NCI-H187 treated with DMSO at 0.1 percent for 48 hours (cell line): ENCODE results near the gene TPH2.
A peak's percentile ranks its signal among the peaks of the same experiment; 100 is the strongest.

Source experiments
- DNase-seq: peaks from one replicate; lab custom pipeline; 2025; lab: John Stamatoyannopoulos, UW

The TPH2 gene

GRCh38 chr12:71958993-71959578, 20.4 kb downstream of the TPH2 start:
- DNase-seq, result no peak

DNA sequence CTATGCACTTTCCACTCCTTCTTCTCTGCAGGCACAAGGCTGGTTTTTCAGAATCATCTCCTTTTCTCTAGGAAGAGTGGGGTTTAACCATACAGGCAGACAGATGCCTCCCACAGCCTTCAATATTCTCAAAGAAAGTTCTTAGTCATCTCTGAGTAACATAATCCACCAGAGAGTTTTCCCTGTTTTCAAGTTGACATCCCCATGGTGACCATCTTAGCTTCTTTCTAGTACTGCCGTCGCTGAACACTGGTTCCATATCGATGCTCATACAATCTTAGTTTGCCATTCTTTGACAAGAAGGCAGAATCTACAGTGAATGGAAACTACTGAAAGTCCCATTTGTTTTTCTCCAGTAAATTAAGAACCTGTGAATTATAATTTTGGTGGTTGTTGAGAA, 28.6 kb downstream of the TPH2 start:
- no peak for DNase-seq

GRCh38 chr12:71969330-71969729, 30.7 kb downstream of the TPH2 start:
- DNase-seq, result no peak

- DNase-seq, result no peak
These were observed 31.4 kb downstream of the TPH2 start for GRCh38 chr12:71970031-71970430.

- no peak for DNase-seq
These were observed 33.9 kb downstream of the TPH2 start for GRCh38 chr12:71972441-71973074.

GRCh38 chr12:71973687-71974086, 35.0 kb downstream of the TPH2 start:
- DNase-seq, result no peak

DNA sequence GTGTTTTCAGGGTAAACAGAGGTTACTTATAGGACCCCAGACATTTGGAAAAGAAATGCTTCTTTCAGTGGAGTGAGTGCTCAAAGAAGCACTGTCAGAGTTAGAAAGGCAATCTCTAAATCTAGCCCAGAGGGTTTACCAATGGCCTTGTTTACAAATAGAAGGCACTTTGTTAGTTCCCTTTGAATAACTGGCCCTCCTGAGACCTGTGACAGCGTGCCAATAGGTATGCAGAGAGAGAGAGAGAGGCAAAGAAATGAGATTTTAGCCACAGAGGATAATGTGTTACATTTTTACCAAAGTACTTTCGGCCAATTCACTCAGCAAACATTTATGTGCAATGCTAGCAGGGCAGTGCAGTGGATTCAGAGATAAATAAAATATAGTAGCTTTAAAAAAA, 41.9 kb downstream of the TPH2 start:
- DNase-seq, result no peak

GRCh38 chr12:71981149-71981548, 42.5 kb downstream of the TPH2 start:
- DNase-seq, result no peak

DNA sequence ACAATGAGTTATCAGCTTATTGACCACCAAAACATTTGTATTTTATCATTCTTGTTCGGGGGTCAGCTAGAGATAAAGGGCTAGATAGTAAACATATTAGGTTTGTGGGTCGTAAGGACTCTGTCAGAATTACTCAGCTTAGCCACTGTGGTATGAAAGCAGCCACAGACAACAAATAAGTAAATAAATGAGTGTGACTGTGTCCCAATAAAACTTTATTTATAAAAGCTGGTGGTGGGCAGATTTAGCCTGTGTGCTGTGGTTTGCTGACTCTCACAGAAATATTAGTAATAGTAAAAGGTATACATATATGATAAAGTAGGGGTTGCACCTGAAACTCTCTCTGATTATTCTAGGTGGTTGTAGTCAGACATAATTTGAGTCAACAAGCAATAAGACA, 56.1 kb downstream of the TPH2 start:
- no peak for DNase-seq

GRCh38 chr12:71999795-72000194, 61.1 kb downstream of the TPH2 start:
- DNase-seq, result no peak

DNA sequence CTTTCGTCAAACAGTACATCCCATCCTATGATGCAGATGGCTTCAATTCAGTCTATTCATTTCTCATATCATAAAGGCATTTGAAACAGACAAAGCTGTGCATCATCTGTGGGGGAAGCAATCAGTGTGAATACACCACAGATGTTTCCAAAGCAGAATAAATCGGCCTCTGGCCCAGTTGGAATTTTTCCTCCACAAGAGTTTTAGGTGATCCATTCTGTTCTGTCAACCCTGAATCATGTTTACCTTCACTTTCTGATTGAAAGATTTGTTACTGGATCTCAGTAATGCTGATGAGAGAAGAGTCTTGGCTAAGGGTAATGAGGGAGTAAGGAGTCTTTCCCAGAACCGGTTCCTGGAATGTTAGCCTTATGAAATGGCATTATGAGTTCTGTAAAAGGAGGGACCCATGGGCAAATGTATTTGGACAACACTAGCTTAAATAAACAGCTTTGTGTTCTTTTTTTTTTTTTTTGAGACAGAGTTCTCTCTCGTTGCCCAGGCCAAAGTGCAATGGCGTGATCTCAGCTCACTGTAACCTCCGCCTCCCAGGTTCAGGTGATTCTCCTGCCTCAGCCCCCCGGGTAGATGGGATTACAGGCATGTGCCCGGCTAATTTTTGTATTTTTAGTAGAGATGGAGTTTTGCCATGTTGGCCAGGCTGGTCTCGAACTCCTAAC, 62.5 kb downstream of the TPH2 start:
- DNase-seq, result no peak

GRCh38 chr12:72006766-72007165, 68.1 kb downstream of the TPH2 start:
- DNase-seq, result no peak

- no peak for DNase-seq
These were observed 71.7 kb downstream of the TPH2 start for GRCh38 chr12:72010356-72010755.

- no peak for DNase-seq
These were observed 72.7 kb downstream of the TPH2 start for GRCh38 chr12:72011374-72011773.

- no peak for DNase-seq
These were observed 74.2 kb downstream of the TPH2 start for GRCh38 chr12:72012874-72013273.

DNA sequence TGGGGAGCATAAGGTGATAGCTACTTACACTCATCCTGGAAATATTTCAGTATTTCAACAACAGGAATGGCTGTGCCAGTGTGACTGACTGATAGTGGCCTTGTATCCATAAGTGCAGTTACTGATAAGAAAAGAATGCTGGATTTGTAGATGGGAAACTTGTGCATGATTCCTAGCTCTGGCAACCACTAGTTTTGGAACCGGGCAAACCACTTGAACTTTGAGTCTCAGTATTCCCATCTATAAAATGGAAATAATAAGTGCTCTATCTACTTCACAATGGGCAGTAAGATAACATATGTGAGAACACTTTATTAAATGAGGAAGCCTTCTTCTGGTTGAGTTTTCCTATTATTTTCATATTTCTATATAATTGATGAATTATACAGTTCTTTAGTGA, 77.2 kb downstream of the TPH2 start:
- no peak for DNase-seq

DNA sequence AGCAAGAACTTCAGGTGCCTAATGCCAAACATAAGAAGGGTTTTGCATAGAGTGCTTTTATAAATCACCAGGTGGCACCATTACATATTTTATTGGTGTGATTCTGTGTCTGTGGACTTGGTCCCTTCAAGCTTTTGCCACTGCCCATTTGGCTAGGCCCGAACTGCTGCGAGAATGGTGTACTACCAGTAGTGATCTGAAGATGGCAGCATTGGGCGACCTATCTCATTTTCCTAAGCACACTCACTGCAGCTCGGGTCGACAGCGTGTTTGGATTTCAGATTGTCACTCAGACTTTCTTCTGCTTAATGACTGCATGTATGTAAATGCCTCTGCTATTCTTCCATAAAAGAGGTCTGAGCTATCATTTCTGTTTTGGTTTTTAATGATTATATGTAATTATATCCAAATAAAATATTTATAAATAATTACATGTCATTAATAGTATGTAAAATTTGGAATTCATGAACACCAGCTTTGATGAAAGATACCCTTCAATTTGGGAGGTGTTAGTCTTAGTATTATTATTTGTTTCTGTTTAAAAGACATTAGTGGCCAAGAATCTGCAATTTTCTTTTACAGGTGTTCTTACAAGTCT, 78.5 kb downstream of the TPH2 start:
- peak; percentile 69 for DNase-seq

DNA sequence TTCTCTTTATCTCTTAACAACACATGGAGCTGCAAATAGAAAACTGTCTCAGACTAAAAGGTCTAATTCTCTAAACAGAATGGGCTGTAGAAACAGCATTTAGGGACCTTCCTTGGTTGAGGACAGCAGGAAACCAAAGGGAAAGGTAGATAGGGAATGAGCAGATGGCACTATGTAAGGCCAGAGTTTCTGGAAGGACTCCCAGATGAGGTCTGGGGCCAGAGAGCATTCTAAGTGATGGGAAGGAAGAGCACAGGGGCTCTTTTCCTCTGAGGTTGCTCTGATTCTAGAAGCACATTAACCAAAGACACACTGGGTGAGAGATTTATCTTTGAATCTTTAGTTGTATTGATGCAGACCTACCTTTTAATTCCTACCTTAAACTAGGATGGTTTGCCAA, 79.4 kb downstream of the TPH2 start:
- DNase-seq, result no peak

DNA sequence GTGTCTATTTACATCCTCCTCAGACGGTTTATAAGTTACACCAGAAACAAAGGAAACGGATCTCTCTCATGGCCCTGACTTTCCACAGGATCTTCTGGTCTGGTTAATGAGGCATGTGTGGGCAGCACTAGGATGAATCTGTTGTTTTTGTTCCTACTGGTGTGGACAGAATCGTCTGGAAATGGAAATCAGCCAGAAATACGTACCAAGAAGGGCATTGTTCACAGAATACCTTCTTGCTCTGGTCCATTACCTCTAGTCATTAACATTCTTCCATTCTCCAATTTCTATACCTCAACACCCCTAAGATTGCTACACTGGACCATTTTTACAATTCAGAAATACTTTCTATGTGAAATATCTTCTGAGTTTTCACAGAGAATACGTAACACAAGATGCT, 86.0 kb downstream of the TPH2 start:
- DNase-seq, result no peak

- no peak for DNase-seq
These were observed 86.9 kb downstream of the TPH2 start for GRCh38 chr12:72025524-72025923.

- DNase-seq, result no peak
These were observed 90.3 kb downstream of the TPH2 start for GRCh38 chr12:72028966-72029365.

- no peak for DNase-seq
These were observed 91.6 kb downstream of the TPH2 start for GRCh38 chr12:72030277-72030676.

DNA sequence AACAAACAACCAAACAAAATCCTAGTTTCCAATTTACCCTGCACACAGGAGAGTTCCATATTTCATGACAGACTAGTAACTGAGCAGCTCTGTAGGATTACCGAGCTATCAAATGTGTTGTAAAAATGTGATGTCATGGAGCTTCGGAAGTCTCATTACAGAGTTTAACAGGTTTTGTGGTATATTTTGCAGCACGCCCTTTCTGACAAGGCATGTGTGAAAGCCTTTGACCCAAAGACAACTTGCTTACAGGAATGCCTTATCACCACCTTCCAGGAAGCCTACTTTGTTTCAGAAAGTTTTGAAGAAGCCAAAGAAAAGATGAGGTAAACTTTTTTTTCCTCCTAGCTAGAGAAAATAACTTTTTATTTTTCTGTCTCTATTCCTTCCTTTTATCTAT, 92.4 kb downstream of the TPH2 start:
- DNase-seq, result no peak
